ENCODE measurements around the gene HAP1.
"Not testable (repeated sequence)": the region's sequence is repeated elsewhere in the genome, so short reads cannot be mapped to it uniquely, and the experiment has no call there.

Gene HAP1

DNA sequence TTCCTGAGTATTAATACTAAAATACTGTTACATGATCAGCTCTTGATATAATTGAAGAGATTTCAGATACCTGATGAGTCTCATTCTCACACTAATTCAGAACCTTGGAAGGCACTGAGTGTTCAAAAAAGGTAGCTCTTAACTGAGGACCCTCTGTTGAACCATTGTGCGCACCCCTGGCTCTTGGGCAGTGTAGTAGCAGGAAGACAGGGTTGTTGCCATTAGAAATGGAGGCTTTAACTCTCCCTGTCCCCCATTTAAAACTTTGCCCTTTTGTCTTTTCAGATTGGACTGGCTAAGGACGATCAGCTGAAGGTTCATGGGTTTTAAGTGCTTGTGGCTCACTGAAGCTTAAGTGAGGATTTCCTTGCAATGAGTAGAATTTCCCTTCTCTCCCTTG lies 43.9 kb downstream of the HAP1 start:
- DNase-seq (ENCODE audit: low spot score): no peak

DNA sequence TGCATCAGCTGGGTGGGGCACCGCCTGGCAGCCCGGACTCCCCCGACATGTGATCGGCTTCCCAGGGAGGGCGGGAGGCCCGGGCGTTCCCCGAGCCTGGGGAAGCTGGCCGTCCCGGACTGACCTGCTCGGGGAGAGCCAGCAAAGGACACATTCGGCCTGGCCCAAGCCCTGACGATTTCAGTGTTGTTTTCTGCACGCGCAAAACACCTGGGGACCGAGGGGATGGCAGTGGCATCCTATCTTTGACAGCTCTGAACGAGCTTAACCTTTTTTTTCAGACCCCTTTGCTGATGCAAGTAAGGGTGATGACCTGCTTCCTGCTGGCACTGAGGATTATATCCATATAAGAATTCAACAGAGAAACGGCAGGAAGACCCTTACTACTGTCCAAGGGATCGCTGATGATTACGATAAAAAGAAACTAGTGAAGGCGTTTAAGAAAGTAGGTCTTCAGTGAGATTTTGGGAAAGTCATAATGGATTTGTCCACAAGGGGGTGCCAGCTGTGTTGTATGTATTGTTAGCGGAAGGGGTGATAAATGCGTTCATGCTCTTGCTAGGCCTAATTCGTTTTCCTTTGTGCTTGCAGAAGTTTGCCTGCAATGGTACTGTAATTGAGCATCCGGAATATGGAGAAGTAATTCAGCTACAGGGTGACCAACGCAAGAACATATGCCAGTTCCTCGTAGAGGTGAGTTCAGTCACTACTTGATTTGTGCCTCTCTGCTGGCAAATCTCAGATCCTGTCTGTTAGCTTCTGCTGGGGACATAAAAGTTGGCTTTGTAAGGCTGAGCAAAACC lies 44.7 kb downstream of the HAP1 start:
- DNase-seq (ENCODE audit: low spot score): peak; percentile 51

DNA sequence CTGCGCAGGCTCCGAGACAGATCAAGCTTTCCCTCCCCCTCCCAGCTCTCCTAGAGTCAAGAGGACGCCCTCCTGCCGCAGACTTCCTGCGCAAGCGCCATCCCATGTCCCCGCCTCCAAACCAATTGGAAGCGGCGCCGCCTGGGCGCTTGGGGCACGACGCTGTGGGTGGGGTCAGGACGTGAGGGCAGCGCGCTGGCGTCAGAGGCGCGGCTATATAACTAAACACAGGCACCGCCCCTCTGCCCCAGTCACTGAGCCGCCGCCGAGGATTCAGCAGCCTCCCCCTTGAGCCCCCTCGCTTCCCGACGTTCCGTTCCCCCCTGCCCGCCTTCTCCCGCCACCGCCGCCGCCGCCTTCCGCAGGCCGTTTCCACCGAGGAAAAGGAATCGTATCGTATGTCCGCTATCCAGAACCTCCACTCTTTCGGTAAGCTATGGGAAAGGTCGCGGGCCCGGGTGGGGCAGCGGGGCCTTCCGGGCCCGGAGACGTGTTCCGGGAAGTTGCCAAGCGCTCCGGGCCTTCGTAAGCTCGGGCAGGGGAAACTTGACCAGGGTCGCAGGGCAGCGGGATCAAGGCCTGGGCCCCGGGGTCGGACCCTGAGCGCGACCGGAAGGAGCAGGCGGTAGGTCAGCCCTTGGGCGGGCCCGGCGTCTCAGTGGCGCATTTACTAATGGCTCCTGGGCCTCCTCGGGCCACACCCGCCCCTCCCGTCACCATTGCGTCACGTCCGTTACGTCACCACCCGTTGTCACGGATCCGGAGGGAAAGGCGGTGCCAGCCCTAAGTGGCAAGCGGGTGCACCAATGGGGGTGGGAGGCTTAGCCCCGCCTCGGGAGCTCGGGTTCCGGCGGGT lies 45.6 kb downstream of the HAP1 start, which contains the start of gene EIF1:
EIF1 (plus strand) TSS at position 245 of the 856 bp plus-strand sequence; CDS start at position 399, 154 bp downstream.
- DNase-seq (ENCODE audit: low spot score): peak; percentile 98

DNA sequence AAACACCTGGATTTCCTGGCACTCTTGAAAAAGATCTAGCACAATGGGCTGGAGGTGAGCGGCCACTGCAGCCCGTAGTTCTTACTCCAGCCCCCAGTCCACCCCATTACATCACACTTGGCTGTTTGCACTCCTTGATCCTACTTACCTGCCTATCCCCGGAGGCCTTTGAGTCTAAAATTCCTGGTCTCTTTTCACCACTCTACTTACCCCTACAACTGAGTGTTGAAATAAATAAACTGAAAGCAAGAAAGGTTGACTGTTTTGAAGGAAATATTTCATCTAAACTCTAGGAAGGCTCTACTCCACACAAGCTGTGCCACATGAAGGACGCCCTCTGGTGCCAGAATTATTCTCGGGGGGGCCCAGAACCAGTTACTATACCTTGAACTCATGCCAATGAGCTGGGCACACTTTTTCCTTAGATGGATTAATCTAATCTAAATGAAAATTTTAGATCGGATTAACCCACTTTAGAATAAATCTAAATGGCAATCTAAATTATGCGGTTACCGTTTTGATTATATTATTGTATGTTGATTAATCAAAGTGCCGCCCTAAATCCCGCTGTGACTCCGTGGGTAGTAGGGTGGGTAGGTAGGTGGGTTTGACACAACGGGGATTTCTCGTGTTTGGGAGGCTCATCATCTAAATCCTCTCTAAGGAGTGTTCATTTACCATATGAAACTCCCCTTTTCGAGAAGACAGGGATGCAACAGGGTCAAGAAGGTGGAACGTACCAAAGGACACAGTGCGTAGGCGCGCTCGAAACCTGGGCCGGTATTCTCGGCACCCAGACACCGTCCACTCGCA lies 46.4 kb downstream of the HAP1 start:
- DNase-seq (ENCODE audit: low spot score): no peak

DNA sequence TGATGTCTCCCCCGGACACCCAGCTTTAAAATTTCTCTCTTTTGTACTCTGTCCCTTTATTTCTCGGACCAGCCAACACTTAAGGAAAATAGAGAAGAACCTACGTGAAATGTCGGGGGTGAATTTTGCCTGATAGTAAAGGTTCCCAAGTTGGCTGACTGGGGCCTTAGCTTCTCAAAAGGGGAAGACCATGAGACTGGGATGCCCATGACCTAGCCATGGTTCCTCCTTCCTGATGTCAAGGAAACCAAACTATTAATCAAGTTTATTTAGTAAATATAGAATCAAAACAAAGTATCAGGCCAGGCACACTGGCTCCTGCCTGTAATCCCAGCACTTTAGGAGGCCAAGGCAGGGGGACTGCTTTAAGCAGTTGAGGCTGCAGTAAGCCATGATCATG lies 48.2 kb downstream of the HAP1 start:
- no peak for DNase-seq (ENCODE audit: low spot score)

DNA sequence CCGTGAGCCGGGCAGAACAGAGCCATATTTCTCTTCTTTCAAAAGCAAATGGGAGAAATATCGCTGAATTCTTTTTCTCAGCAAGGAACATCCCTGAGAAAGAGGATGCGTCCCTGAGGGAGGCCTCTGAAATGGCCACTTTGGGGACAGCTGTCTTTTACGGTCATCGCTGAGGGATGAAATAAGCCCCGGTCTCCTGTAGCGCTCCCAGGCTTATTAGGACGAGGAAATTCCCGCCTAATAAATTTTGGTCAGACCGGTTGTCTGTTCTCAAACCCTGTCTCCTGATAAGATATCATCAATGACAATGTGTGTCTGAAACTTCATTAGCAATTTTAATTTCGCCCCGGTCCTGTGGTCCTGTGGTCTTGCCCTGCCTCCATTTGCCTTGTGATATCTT lies 48.7 kb downstream of the HAP1 start:
- not testable (repeated sequence) for DNase-seq (ENCODE audit: low spot score)

DNA sequence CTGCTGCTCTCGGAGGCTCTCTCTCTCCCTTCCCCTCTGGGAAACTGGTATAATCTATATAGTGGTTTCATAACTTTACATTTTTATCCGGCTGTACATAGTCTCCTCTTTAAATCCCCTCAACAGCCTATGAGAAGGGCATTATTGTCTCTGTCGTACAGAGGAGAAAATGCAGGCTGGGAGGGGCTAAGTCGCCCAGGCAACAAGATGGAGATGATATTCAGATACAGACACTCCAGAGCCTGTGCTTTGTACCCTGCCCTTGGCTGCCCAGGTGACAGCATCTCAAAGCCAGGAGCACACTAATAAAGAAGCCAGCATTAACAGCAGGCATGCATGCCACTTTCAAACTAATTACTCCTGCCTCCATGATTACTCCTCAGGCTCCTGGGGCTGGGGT lies 50.4 kb downstream of the HAP1 start:
- DNase-seq (ENCODE audit: low spot score): no peak

DNA sequence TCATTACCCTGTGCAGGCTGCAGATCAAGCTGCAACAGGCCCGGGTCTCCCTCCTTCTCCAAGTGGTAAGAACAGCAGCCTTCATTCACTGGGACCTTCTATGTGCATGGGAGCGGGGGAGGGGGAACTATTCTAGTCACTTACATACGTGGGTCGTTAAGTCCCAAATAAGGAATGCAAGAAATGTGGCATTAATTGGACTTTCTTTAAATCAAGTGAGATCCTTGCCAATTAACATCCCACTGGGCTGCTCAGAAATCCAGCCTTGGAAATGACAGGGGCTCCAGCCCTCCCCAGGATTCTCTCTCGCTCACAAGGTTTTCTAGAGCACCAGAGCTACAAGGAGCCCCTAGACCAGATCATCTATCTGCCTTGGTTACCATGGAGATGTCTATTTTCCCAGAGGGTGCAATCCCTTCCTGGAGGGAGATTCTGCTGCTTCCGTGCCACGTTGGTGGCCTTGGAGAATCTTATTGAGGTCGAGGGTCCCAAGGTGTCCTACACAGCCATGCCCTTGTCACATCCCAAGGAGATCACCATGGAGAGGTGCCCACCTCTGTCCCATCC lies 50.9 kb downstream of the HAP1 start:
- DNase-seq (ENCODE audit: low spot score): no peak

DNA sequence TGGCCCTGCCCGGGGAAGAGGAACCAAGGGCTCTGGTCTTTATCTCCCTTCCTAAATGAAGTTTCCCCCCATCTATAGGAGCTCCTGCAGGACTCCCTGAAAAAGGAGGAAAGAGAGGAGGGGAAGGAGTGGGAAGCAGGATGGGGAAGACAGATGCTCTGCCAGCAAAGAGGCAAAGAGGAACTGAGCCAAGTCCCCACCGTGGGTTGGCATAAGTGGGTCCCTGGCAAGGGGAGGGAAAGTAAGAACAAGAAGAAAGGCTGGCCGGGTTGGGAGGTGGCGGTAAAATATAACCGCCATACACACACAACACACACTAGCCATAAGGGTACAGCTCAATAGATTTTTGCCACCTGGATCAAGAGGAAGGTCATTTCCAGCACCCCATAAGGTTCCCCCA lies 51.8 kb downstream of the HAP1 start:
- DNase-seq (ENCODE audit: low spot score): no peak

DNA sequence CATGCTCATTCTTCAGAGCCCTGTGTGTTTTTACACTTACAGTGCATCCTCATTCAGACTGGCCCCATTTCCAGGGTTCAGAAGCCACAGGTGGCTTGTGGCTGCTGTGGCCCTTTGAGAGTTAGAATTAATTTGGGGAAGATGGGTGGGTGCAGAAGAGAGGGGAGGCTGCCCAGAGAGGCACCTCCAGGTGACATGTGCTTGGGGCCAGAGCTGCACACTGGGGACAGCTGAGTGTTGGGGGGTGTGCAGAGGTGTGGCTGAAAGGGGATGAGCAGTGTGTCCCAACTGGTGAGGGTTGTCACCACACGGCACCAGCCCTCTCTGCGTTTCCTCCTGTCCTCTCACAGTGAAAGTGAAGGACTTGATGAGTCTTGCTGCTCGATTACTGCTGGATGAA lies 52.7 kb downstream of the HAP1 start:
- no peak for DNase-seq (ENCODE audit: low spot score)

DNA sequence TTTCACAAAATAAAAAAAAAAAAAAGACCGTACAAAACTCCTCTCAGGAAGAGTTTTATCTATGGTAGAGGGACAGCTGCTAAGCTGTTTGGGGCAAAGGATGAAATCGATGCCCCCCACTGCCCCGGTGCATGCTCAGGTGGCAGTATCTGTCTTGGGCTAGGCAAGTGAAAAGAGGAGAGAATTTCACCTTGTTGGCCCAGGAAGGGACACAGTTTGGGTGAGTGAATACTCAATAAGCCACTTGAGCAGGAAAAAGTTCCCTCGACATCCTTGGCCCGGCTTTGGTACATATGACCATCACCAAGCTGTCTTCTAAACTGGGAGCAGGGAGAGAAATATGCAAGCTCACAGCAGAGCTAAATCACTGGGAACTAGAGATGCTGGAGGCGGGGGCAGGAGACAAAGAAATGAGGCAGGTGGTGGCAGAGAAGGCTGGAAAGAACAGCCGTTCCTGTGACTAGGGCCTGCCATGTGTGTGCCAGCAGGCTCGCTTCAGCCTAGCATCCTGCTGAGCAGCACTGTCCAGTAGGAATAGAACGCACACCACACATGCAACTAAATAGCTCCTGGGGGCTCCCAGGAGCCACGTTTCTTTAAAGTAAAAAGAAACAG lies 53.9 kb downstream of the HAP1 start:
- DNase-seq (ENCODE audit: low spot score): no peak

DNA sequence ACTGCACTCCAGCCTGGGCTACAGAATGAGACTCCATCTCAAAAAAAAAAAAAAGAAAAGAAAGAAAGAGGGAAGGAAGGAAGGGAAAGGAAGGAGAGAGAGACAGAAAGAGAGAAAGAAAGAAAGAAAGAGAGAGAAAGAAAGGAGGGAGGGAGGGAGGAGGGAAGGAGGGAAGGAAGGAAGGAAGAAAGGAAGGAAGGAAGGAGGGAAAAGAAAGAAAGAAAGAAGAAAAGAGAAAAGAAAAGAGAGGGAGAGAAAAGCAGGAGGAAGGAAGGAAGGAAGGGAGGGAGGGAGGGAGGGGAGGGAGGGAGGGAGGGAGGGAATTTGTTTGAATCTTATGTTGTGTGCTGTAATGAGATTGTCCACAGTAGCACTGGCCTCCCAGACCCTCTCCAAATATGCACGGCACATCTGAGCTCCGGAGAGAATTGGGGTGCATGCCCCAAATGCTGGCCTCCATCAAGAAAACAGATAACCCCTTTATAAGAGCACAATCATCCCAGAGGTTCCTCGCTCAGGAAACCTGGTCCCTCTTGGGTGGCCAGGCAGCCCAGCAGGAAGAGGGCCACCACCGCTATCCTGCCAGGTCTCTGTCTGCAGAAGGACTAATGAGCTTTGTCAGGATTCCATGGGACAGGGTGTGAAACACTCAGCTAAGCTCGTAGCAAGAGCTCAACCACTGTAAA lies 54.6 kb downstream of the HAP1 start:
- DNase-seq (ENCODE audit: low spot score): no peak

DNA sequence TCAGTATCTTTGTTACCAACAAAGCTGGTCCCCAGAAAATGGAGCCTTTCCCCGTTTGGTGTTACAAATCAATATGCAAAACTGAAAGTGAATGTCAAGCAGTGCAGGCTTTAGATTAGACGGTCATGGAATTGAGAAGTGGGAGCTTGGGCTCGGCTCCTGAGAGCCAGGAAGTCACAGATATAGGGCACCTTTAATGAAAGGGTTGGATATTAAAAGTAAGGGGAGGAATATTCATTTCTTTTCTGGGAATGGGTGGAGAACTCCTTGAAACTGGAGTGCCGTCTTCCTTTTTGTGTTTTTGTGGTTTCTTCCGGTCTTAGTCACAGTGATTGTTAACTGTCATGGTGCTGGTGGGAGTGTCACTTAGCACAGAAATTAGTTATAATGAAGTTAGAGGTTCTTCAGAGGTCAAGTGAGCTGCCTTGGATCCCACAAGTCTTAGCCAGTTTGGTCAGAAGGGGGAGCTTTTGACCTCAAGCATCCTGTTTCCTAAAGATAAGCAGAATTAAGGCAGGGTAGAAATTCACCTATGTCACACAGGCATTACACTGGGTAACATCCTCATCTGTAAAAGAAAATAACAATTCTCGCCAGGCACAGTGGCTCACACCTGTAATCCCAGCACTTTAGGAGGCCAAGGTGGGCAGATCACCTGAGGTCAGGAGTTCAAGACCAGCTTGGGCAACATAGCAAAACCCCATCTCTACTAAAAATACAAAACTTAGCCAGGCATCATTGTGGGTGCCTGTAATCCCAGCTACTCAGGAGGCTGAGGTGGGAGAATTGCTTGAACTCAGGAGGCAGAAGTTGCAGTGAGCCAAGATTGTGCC lies 55.3 kb downstream of the HAP1 start:
- DNase-seq (ENCODE audit: low spot score): no peak

DNA sequence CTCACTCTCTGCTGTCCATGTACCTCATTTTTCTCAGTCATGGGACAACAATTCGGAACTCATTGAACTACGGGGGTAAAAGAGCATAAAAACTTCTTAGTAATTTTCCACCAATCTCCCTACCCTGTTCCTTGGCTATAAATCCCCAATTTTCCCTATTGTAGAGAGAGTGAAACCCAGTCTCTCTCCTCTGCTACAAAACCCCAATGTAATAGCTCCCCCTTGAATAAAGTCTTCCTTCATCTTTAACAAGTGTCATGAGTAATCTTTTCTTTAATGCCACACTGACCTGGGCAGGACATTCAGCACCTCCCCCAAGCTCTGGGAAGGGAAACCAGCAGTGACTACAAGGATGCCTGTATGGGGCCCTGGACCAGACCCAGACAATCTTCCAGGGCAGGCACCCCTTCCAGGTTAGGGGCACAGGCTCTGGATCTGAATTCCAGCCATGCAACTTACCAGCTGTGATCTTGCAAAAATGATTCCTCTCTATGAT lies 56.0 kb downstream of the HAP1 start:
- no peak for DNase-seq (ENCODE audit: low spot score)

DNA sequence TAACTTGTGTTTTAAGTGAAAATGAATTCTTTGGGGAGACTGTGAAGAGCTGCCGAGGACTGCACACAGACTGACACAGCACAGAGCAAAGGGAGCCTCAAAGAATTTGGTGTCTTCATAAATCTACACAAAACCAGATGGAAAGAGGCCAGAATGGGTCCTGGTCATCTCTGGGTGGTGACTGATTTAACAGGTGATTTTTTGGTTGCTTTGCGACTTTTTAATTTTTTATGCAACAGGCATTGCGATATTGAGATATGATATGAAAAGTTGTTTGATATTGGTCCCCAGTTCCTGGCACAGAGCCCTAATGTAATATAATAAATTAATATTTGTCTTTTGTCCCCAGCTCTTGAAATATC lies 58.4 kb downstream of the HAP1 start:
- DNase-seq (ENCODE audit: low spot score): no peak

DNA sequence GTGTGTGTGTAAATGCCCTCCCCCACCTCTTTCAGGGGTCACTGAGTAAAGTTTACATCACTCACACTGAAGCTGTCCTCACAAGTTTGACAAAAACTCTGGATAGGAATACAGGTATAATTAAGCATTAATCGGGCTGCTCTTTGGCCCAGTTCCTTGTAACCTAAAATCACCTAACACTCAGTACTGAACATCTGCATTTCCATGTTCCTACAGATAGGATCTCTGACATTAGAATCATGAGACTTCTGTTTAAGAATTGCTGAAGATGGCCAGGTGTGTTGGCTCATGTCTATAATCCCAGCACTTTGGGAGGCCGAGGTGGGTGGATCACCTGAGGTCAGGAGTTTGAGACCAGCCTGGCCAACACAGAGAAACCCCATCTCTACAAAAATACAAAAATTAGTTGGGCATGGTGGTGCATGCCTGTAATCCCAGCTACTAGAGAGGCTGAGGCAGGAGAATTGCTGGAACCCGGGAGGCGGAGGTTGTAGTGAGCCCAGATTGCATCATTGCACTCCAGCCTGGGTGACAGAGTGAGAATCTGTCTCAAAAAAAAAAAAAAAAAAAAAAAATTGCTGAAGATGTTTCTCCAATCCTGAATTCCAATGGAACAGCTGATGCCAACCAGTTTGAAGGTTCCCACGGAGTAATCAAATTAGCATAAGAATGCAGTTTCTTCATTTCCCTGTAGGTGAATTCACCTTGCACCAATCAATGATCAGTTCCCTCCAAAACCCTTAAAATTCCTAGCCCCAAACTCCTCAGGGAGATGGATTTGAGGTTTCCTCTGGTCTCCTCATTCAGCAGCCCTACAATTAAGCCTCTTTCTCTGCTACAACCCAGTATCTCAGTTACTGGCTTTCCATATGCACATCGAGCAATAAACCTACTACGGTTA lies 59.0 kb downstream of the HAP1 start:
- DNase-seq (ENCODE audit: low spot score): not testable (repeated sequence)
